Epithelial cell of proximal tubule (primary cell): Measurements from ENCODE around the gene SYNGR3. TPM values are rescaled to one million over a fixed set of nuclear protein-coding genes. Genes with fewer than 3 reads are reported as not detected.
A peak's percentile ranks its signal among the peaks of the same experiment; 100 is the strongest.
"Not testable (repeated sequence)": the region's sequence is repeated elsewhere in the genome, so short reads cannot be mapped to it uniquely, and the experiment has no call there.

Experiments used
- DNase-seq: peaks from one replicate; pipeline ENCODE4 v3.0.0-alpha.2; 2011; ENCODE audit warnings: low read depth
- H3K4me3 ChIP-seq: 2 replicates; pipeline ENCODE4 v1.5.1; 2011; ENCODE audit warnings: low read depth, mild to moderate bottlenecking, low read length
- total RNA-seq: library from RNA; depleted of rRNA; stranded (reverse); fragments of >200 nt; gene quantifications from 2 replicates; pipeline ENCODE4 v1.2.3, GENCODE V29; 2015
- TF ChIP-seq, protein P1 (sequence below): conservative IDR thresholded peaks from 2 replicates; pipeline ENCODE4 v1.5.1; 2012; ENCODE audit warnings: low read depth, mild to moderate bottlenecking, low read length

The SYNGR3 gene
- total RNA-seq, 1 donor from 2014 or later = 22.0 TPM

DNA sequence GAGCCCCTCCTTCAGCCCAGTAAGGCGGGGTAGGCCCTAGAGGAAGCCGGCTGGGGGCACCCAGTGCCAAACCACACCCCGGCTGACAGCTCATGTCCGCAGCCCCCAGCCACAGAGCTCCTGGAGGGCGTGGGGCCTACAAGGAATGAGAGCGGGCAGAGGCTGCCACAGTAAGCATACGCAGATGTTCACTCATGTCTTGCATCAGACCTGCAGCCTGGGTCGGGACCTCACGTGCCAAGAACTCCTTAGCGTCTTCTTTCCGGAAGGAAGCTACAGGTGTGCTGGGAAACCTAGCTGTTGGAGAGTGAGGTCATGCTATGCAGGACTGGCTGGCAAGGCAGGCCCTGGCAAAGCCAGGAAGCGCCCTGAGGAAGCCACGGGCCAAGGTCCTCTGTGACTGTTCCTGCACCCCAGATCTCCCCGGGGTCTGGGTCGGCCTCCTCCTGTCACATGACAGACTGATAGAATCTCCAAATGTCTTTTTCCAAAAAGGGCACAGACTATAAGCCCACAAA, 18.3 kb downstream of the SYNGR3 start:
- H3K4me3 ChIP-seq = peak overlapping the region; percentile 85
- no peak for DNase-seq
- TF ChIP-seq, protein P1, sequence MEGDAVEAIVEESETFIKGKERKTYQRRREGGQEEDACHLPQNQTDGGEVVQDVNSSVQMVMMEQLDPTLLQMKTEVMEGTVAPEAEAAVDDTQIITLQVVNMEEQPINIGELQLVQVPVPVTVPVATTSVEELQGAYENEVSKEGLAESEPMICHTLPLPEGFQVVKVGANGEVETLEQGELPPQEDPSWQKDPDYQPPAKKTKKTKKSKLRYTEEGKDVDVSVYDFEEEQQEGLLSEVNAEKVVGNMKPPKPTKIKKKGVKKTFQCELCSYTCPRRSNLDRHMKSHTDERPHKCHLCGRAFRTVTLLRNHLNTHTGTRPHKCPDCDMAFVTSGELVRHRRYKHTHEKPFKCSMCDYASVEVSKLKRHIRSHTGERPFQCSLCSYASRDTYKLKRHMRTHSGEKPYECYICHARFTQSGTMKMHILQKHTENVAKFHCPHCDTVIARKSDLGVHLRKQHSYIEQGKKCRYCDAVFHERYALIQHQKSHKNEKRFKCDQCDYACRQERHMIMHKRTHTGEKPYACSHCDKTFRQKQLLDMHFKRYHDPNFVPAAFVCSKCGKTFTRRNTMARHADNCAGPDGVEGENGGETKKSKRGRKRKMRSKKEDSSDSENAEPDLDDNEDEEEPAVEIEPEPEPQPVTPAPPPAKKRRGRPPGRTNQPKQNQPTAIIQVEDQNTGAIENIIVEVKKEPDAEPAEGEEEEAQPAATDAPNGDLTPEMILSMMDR = no peak

DNA sequence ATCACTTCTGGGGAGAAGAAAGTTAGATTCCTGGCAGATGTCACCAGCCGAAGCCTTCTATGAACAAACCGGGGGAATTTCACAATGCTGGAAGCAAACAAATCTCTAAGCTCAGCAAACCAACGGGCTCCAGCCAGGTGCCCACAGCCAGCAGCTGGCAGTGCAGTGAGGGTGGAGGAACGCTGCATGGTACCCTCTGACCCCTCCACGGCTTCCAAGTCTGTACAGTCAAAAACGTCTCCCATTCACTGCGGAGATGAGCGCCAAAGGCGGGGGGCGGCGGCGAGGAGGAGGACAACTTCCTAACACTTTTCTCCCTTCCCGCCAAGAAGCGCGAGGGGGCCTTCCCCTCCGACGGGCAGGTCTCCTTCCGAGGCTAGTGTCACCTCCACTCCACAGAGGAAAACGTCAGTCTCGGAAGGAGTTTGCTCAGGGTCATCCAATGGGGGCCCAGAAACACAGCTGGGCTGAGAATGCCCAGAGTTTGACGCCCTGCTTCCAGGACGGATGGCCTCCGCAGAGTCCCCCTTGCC, 18.9 kb downstream of the SYNGR3 start:
- TF ChIP-seq, protein P1 = no peak
- DNase-seq = no peak

DNA sequence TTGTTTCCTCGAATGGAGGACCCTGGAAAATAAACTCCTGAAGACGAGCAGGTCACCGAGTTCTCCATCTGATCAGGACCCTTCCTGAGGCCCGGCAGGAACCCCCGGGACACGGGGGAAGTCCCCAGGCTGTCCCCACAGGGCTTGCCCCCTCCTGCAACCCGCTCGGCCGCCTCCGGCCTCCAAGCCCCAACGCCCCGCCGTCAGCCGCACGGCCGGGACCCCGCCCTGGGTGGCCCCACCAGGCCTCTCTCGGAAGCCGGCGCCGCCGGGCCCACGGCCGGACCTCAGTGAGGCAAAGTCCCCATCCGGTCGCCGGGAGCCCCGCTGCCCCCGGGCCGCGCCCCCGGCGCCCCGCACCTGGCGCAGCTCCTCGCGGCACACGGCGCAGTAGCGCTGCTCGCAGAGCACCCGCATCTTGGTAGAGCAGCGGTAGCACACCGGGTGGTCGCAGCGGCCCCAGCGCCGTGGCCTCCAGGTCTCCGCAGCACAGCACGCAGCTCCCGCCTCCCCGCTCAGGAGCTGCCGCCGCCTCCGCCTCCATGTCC, 19.5 kb downstream of the SYNGR3 start:
- TF ChIP-seq, protein P1 = no peak
- peak overlapping the region; percentile 85 for H3K4me3 ChIP-seq
- DNase-seq = no peak

More for the DNA sequence above, 18.9 kb downstream of the SYNGR3 start:
- H3K4me3 ChIP-seq = peak overlapping the region; percentile 85

DNA sequence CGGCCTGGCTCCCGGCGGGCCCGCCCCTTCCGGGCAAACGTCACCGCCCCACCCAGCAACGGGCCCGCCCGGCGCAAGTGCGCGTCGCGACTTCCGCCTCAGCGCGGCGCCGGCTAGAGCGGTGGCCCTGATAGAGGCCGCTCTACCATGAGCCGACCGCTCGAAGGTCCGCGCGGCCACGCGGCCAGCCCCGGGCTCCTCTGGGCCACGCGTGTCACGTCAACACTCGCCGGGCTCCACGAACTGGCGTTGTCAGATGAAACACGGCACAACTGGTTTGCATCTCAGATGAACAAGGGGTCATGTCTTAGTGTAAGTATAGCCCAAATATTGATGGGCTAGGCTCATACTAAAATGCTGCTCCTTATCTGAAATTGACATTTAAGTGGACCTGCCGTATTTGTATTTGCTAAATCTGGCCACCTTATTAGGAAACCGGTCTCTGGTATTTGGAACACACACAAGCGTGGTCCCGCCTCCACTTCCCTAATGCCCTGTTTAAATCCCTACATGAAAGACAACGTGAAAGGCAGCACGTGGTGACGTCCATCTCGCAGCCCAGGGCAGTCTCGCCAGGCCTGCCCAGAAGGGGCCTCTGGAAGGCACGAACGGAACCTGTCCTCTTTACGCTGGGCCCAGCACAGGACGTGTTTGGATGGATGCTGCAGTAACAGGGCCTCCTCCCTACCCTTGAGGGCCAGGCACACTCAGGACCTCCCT, 20.2 kb downstream of the SYNGR3 start, which contains the start of gene ZNF598:
Gene ZNF598 (minus strand): TSS at position 31 of the 720 bp plus-strand sequence.
- H3K4me3 ChIP-seq = peak within 1 kb of the TSS; percentile 87
- TF ChIP-seq, protein P1 = no peak
- no peak for DNase-seq

DNA sequence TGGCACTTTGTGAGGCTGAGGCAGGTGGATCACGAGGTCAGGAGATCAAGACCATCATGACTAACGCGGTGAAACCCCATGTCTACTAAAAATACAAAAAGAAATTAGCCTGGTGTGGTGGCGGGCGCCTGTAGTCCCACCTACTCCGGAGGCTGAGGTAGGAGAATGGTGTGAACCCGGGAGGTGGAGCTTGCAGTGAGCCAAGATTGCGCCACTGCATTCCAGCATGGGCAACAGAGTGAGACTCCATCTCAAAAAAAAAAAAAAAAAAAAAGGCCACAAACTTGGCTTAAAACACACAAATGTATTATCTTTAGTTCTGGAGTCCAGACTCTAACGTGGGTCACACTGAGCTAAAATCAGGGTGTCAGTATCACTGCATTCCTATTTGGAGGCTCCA, 22.0 kb downstream of the SYNGR3 start:
- DNase-seq, H3K4me3 ChIP-seq: not testable (repeated sequence)

DNA sequence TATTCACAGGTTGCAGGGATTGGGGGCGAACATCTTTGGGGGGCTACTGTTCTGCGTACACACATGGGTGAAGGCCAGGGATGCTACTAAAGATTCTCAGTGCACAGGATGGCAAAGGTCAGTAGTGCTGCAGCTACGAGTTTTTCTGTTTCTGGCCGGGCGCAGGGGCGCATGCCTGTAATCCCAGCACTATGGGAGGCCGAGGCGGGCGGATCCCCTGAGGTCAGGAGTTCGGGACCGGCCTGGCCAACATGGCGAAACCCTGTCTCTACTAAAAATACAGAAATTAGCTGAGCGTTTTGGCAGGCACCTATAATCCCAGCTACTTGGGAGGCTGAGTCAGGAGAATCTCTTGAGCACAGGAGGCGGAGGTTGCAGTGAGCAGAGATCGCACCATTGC, 23.8 kb downstream of the SYNGR3 start:
- TF ChIP-seq, protein P1 = no peak
- no peak overlapping the region for H3K4me3 ChIP-seq
- no peak for DNase-seq

DNA sequence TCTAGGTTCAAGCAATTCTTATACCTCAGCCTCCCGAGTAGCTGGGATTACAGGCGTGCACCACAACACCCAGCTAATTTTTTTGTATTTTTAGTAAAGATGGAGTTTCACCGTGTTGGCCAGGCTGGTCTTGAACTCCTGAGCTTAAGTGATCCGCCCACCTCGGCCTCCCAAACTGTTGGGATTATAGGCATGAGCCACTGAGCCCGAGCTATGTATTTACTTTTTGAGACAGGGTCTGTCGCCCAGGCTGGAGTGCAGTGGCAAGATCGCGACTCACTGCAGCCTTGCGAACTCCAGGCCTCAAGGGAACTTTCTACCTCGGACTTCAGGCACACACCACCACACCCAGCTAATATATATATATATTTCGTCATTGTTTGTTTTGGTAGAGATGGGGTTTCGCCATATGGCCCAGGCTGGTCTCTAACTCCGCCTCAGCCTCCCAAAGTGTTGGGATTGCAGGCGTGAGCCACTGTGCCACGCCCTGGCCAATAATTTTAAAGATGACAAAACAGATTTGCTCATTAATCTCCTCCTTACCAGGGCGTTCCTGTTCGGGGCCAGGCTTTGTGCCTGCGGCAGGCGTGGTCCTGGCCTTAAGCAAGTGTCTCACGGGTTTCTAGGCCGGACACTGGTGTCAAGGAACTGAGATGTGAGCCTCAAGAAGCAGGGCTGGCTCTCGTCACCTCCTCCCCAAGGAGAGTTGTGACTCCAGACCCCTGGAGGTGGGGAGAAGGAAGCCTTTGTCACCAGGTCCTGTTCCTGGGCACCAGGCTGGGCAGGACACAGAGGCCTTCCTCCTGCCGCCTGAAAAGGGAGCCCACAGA, 25.6 kb downstream of the SYNGR3 start:
- H3K4me3 ChIP-seq = no peak overlapping the region
- no peak for DNase-seq
- TF ChIP-seq, protein P1 = no peak
